GM12878 (cell line): Measurements from ENCODE around the gene BACE2. TPM values are rescaled to one million over a fixed set of nuclear protein-coding genes. Genes with fewer than 3 reads are reported as not detected.

Experiments used
- ATAC-seq: fragments of 200-7000 bp; cut with Tn5 transposase; 3 replicates; pipeline ENCODE4 v1.9.1; 2020; ENCODE audit warnings: mild to moderate bottlenecking, moderate library complexity
- BruUV-seq: library from RNA; stranded (reverse); fragments of 400-500 nt; replicated peaks from 2 replicates; lab custom pipeline; 2021; lab: Mats Ljungman, UMichigan
- CTCF ChIA-PET: fragments of 300-600 bp; sonication (Branson Sonifier 250); formaldehyde crosslinking; extraction: SDS; loops from one replicate; lab custom pipeline; 2021; ENCODE audit warnings: inconsistent platforms; lab: Yijun Ruan, JAX
- POLR2A ChIA-PET: fragments of 350-600 bp; formaldehyde crosslinking; extraction: SDS; loops from one replicate; lab custom pipeline; 2021; ENCODE audit warnings: inconsistent platforms; lab: Charles Lee
- RAD21 ChIA-PET: fragments of 300-600 bp; sonication (Branson Sonifier 250); formaldehyde crosslinking; loops from one replicate; lab custom pipeline; 2023; ENCODE audit warnings: antibody characterized with exemption; ENCODE audit not compliant: unreplicated experiment; lab: Charles Lee
- SMC1A ChIA-PET: fragments of 300-600 bp; sonication (Branson Sonifier 250); formaldehyde crosslinking; loops from one replicate; lab custom pipeline; 2023; ENCODE audit not compliant: unreplicated experiment, uncharacterized antibody; lab: Charles Lee
- DNase-seq: peaks from one replicate; pipeline ENCODE4 v3.0.0-alpha.2; 2011; ENCODE audit warnings: low read depth, low spot score
- FAIRE-seq: peaks from 3 replicates; lab custom pipeline; 2011; peaks lifted over from hg19 to GRCh38; lab: Jason Lieb, UNC
- H2AFZ ChIP-seq: 2 replicates; pipeline ENCODE4 v1.6.0; 2011; ENCODE audit warnings: low read depth, low read length, control low read depth; ENCODE audit not compliant: control insufficient read depth
- H3K27ac ChIP-seq: 2 replicates; pipeline ENCODE4 v1.5.1; 2011; ENCODE audit warnings: control low read depth; ENCODE audit not compliant: control insufficient read depth, insufficient read depth
- H3K27me3 ChIP-seq, 2 experiments: replicated peaks in 1 of 2; 2 replicates each; pipeline versions ENCODE4 v1.6.0 to v1.6.1; 2011; ENCODE audit warnings: low read length in 1 of 2; ENCODE audit not compliant: control insufficient read depth in 2 of 2, insufficient read depth in 2 of 2
- H3K36me3 ChIP-seq, 2 experiments: 2 replicates each; pipeline ENCODE4 v1.5.1; 2011; ENCODE audit warnings: low read length in 1 of 2; ENCODE audit not compliant: control insufficient read depth in 2 of 2, insufficient read depth in 2 of 2
- H3K4me1 ChIP-seq: 2 replicates; pipeline ENCODE4 v1.6.1; 2011; ENCODE audit warnings: mild to moderate bottlenecking, low read length, moderate library complexity, mixed read lengths; ENCODE audit not compliant: control insufficient read depth, insufficient read depth
- H3K4me2 ChIP-seq: 2 replicates; pipeline ENCODE4 v1.6.0; 2011; ENCODE audit warnings: control low read depth; ENCODE audit not compliant: control insufficient read depth, insufficient read depth
- H3K4me3 ChIP-seq: fragments of 200-600 bp; sonication (generic); 2 replicates; pipeline ENCODE4 v1.5.1; 2016
- H3K79me2 ChIP-seq: 2 replicates; pipeline ENCODE4 v1.6.0; 2011; ENCODE audit warnings: low read length; ENCODE audit not compliant: control insufficient read depth, insufficient read depth
- H3K9ac ChIP-seq: 2 replicates; pipeline ENCODE4 v1.8.0; 2011; ENCODE audit warnings: low read length, control low read depth, mixed read lengths; ENCODE audit not compliant: control insufficient read depth, insufficient read depth
- H3K9me3 ChIP-seq: replicated peaks from 3 replicates; pipeline ENCODE4 v1.5.1; 2011; ENCODE audit warnings: mild to moderate bottlenecking, low read length; ENCODE audit not compliant: control insufficient read depth, insufficient read depth
- H4K20me1 ChIP-seq: 2 replicates; pipeline ENCODE4 v1.6.0; 2011; ENCODE audit not compliant: control insufficient read depth, insufficient read depth
- BHLHE40 ChIP-seq, 2 experiments: fragments of 450-650 bp in 1 of 2; IDR thresholded peaks; 2 replicates each; pipeline ENCODE4 v1.6.1; 2011 to 2017; ENCODE audit warnings: low read depth in 2 of 2, borderline replicate concordance in 1 of 2, improper control_type of control experiment in 1 of 2, low read length in 1 of 2, mild to moderate bottlenecking in 1 of 2
- BRCA1 ChIP-seq: IDR thresholded peaks from 2 replicates; pipeline ENCODE4 v1.6.1; 2011; ENCODE audit warnings: low read depth, low read length, improper control_type of control experiment
- CBFB ChIP-seq: IDR thresholded peaks from 2 replicates; pipeline ENCODE4 v1.6.1; 2016; ENCODE audit warnings: antibody characterized with exemption, low read depth
- ETV6 ChIP-seq, 2 experiments: fragments of 450-650 bp in 1 of 2; IDR thresholded peaks in 1 of 2; conservative IDR thresholded peaks in 1 of 2; 2 replicates each; pipeline ENCODE4 v1.6.1; 2014; ENCODE audit warnings: antibody characterized with exemption in 1 of 2, borderline replicate concordance in 1 of 2, low read depth in 1 of 2, mild to moderate bottlenecking in 1 of 2, moderate library complexity in 1 of 2
- GATAD2B ChIP-seq: fragments of 450-650 bp; conservative IDR thresholded peaks from 2 replicates; pipeline ENCODE4 v1.6.1; 2017; ENCODE audit warnings: low read depth, mild to moderate bottlenecking, moderate library complexity
- HDGF ChIP-seq: fragments of 450-650 bp; IDR thresholded peaks from 2 replicates; pipeline ENCODE4 v1.6.1; 2016; ENCODE audit warnings: antibody characterized with exemption
- MTA2 ChIP-seq: fragments of 450-650 bp; IDR thresholded peaks from 2 replicates; pipeline ENCODE4 v1.6.1; 2016; ENCODE audit warnings: low read depth, mild to moderate bottlenecking, moderate library complexity
- NFXL1 ChIP-seq: fragments of 450-650 bp; IDR thresholded peaks from 2 replicates; pipeline ENCODE4 v1.6.1; 2017; ENCODE audit warnings: antibody characterized with exemption, mild to moderate bottlenecking, borderline replicate concordance
- NRF1 ChIP-seq: conservative IDR thresholded peaks from 2 replicates; pipeline ENCODE4 v1.6.1; 2011; ENCODE audit warnings: mild to moderate bottlenecking, low read depth, low read length, improper control_type of control experiment
- POLR2AphosphoS2 ChIP-seq: IDR thresholded peaks from 2 replicates; pipeline ENCODE4 v1.6.1; 2011; ENCODE audit warnings: low read depth, mild to moderate bottlenecking, low read length, improper control_type of control experiment, moderate library complexity
- STAT1 ChIP-seq: fragments of 450-650 bp; conservative IDR thresholded peaks from 2 replicates; pipeline ENCODE4 v1.6.1; 2014; ENCODE audit warnings: antibody characterized with exemption, mild to moderate bottlenecking
- STAT3 ChIP-seq: IDR thresholded peaks from 2 replicates; pipeline ENCODE4 v1.6.1; 2011; ENCODE audit warnings: low read depth, low read length, improper control_type of control experiment
- YBX1 ChIP-seq: fragments of 450-650 bp; IDR thresholded peaks from 2 replicates; pipeline ENCODE4 v1.6.1; 2016; ENCODE audit warnings: antibody characterized with exemption
- ZNF207 ChIP-seq: fragments of 450-650 bp; IDR thresholded peaks from 2 replicates; pipeline ENCODE4 v1.6.1; 2014; ENCODE audit warnings: antibody characterized with exemption, mild to moderate bottlenecking, borderline replicate concordance
- ZNF24 ChIP-seq: fragments of 450-650 bp; IDR thresholded peaks from 2 replicates; pipeline ENCODE4 v1.6.1; 2017; ENCODE audit warnings: antibody characterized with exemption, mild to moderate bottlenecking
- WGBS: methylation state at CpG from one replicate; pipeline ENCODE4 v1.1.6; 2016; ENCODE audit warnings: low lambda C conversion rate; ENCODE audit not compliant: insufficient replicate concordance, insufficient coverage; ENCODE audit errors: missing lambda C conversion rate; 5-methylcytosine and 5-hydroxymethylcytosine counted together
- in situ Hi-C: fragments of 300-500 bp; cut with MboI; formaldehyde crosslinking; loops from 9 replicates; pipeline ENCODE4 v1.14.3; 2018; ENCODE audit warnings: mixed read lengths
- intact Hi-C: fragments of 100-400 bp; cut with micrococcal nuclease; formaldehyde crosslinking; loops from one replicate; pipeline ENCODE4 v1.14.2; 2022; ENCODE audit not compliant: unreplicated experiment
- polyA plus RNA-seq, 11 experiments: library from polyadenylated mRNA; depleted of rRNA in 4 of 11; unstranded in 6 of 11; stranded (reverse) in 5 of 11; fragments of >200 nt; fragmentation: Nextera tagmentation in 4 of 11; fragmentation: Illumina TruSeq in 1 of 11; extraction: Ambion mirVana in 4 of 11; extraction: Trizol in 1 of 11; gene quantifications; 1 replicate in 1 of 11; 2 replicates in 10 of 11; pipeline versions ENCODE4 v1.2.1 to v1.2.3, GENCODE V29; 2011 to 2016; ENCODE audit warnings: inconsistent platforms in 2 of 11, missing spikeins in 2 of 11, low read depth in 1 of 11
- total RNA-seq, 4 experiments: library from RNA; depleted of rRNA in 3 of 4; stranded (reverse); fragments of >200 nt in 3 of 4; fragmentation: Illumina TruSeq in 1 of 4; extraction: Trizol in 1 of 4; gene quantifications; 2 replicates each; pipeline versions ENCODE4 v1.2.1 to v1.2.3, GENCODE V29; 2013 to 2021
- TF ChIP-seq, protein P1 (sequence below): fragments of 150-350 bp; IDR thresholded peaks from 2 replicates; pipeline ENCODE4 v1.6.1; 2014; ENCODE audit warnings: mild to moderate bottlenecking, low read depth, low read length
- TF ChIP-seq, protein P2 (sequence below): fragments of 450-650 bp; IDR thresholded peaks from 2 replicates; pipeline ENCODE4 v1.6.1; 2017; ENCODE audit warnings: mild to moderate bottlenecking
- TF ChIP-seq, protein P3 (sequence below): IDR thresholded peaks from 2 replicates; pipeline ENCODE4 v1.6.1; 2012; ENCODE audit warnings: low read depth, low read length, improper control_type of control experiment
- TF ChIP-seq, protein P4 (sequence below): fragments of 450-650 bp; IDR thresholded peaks from 2 replicates; pipeline ENCODE4 v1.6.1; 2016; ENCODE audit warnings: mild to moderate bottlenecking

BACE2 gene
- total and polyA plus RNA-seq, 10 of the 15 experiments (the other 5 are each of a cell fraction or from before 2014, with no cell fraction given) = 0.04 to 0.69 (median 0.18) TPM; not detected in 5

DNA sequence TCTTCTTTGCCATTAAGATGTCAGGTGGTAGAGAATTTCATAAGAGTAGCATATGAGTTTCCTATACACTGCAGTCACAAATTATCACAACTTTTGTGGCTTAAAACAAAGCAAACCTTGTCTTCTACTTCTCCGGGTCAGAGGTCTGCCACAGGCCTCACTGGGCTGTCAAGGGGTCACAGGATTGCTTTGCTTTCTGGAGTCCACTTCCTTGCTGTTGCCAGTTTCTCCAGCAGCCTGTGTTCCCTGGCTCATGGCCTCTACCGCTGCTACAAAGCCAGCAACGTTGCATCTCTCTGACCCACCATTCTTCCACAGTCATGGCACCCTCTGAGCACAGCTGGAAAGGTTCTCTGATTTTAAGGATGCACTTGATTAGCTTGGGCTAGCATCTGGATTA, 6.5 kb upstream of the BACE2 start:
- in situ Hi-C loops = no loop called here

More for the DNA sequence above, 6.5 kb upstream of the BACE2 start:
- no peak for FAIRE-seq
- ATAC-seq = no peak
- no peaks in the 10 kb centered on the region for H3K27me3 ChIP-seq
- H3K9ac ChIP-seq = no peak overlapping the region
- no peaks in the 10 kb centered on the region for H4K20me1 ChIP-seq
- H3K4me3 ChIP-seq = no peak overlapping the region
- H3K4me1 ChIP-seq = no peaks in the 10 kb centered on the region
- BruUV-seq = no TSS peak
- SMC1A ChIA-PET = no interaction called here
- intact Hi-C loops = no loop called here
- CTCF ChIA-PET = no interaction called here
- H3K79me2 ChIP-seq = no peaks in the 10 kb centered on the region
- TF ChIP-seq, protein P1, sequence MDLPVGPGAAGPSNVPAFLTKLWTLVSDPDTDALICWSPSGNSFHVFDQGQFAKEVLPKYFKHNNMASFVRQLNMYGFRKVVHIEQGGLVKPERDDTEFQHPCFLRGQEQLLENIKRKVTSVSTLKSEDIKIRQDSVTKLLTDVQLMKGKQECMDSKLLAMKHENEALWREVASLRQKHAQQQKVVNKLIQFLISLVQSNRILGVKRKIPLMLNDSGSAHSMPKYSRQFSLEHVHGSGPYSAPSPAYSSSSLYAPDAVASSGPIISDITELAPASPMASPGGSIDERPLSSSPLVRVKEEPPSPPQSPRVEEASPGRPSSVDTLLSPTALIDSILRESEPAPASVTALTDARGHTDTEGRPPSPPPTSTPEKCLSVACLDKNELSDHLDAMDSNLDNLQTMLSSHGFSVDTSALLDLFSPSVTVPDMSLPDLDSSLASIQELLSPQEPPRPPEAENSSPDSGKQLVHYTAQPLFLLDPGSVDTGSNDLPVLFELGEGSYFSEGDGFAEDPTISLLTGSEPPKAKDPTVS = no peak
- no peak for TF ChIP-seq ZNF207
- TF ChIP-seq BHLHE40 (IDR thresholded peaks at IDR 0.05; ENCODE audit: borderline replicate concordance in 1 of 2, low read depth in 2 of 2, low read length in 1 of 2) = no peak
- TF ChIP-seq, protein P2, sequence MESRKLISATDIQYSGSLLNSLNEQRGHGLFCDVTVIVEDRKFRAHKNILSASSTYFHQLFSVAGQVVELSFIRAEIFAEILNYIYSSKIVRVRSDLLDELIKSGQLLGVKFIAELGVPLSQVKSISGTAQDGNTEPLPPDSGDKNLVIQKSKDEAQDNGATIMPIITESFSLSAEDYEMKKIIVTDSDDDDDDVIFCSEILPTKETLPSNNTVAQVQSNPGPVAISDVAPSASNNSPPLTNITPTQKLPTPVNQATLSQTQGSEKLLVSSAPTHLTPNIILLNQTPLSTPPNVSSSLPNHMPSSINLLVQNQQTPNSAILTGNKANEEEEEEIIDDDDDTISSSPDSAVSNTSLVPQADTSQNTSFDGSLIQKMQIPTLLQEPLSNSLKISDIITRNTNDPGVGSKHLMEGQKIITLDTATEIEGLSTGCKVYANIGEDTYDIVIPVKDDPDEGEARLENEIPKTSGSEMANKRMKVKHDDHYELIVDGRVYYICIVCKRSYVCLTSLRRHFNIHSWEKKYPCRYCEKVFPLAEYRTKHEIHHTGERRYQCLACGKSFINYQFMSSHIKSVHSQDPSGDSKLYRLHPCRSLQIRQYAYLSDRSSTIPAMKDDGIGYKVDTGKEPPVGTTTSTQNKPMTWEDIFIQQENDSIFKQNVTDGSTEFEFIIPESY = no peak
- no peak for TF ChIP-seq NRF1
- no peak for TF ChIP-seq POLR2AphosphoS2
- TF ChIP-seq CBFB = no peak
- TF ChIP-seq ETV6 (conservative IDR thresholded peaks at IDR 0.05 in 1 of 2, IDR thresholded peaks at IDR 0.05 in 1 of 2; ENCODE audit: borderline replicate concordance in 1 of 2, low read depth in 1 of 2) = no peak
- TF ChIP-seq, protein P3, sequence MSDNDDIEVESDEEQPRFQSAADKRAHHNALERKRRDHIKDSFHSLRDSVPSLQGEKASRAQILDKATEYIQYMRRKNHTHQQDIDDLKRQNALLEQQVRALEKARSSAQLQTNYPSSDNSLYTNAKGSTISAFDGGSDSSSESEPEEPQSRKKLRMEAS = no peak
- TF ChIP-seq, protein P4, sequence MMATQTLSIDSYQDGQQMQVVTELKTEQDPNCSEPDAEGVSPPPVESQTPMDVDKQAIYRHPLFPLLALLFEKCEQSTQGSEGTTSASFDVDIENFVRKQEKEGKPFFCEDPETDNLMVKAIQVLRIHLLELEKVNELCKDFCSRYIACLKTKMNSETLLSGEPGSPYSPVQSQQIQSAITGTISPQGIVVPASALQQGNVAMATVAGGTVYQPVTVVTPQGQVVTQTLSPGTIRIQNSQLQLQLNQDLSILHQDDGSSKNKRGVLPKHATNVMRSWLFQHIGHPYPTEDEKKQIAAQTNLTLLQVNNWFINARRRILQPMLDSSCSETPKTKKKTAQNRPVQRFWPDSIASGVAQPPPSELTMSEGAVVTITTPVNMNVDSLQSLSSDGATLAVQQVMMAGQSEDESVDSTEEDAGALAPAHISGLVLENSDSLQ = no peak
- TF ChIP-seq ZNF24 = no peak
- no peak for TF ChIP-seq MTA2
- TF ChIP-seq HDGF = no peak
- no peak for TF ChIP-seq YBX1
- no peak for TF ChIP-seq NFXL1
- no peak for TF ChIP-seq STAT3
- TF ChIP-seq STAT1 = no peak
- TF ChIP-seq BRCA1 = no peak
- TF ChIP-seq GATAD2B = no peak
- TF ChIP-seq, all 136 proteins: peak for 0
- Histone ChIP-seq H3K4me2 (no peak overlapping the region), H3K9me3 (no peaks in the 10 kb centered on the region; the same call in 2 of the 3 replicates), H3K27ac (no peak overlapping the region), H3K36me3 (no peaks in the 10 kb centered on the region), H2AFZ (no peak overlapping the region)
- POLR2A ChIA-PET = no interaction called here
- DNase-seq = no peak
- WGBS = 16% methylated on average over 3 of the region's 3 CpGs
- RAD21 ChIA-PET = no interaction called here
